PC-9 (cell line): ENCODE measurements around the gene TMEM128. TPM values are rescaled to one million over a fixed set of nuclear protein-coding genes. Genes with fewer than 3 reads are reported as not detected.

Experiments
- Bru-seq: library from RNA; stranded (reverse); fragments of 400-500 nt; gene quantifications from one replicate; lab custom pipeline; 2021; lab: Mats Ljungman, UMichigan
- BruChase-seq, 2 experiments: library from RNA; stranded (reverse); fragments of 400-500 nt; gene quantifications; one replicate each; lab custom pipeline; 2021; lab: Mats Ljungman, UMichigan
- BruUV-seq: library from RNA; stranded (reverse); fragments of 400-500 nt; replicated peaks from 2 replicates; lab custom pipeline; 2021; lab: Mats Ljungman, UMichigan
- CTCF ChIA-PET: fragments of 300-600 bp; sonication (Branson Sonifier 250); formaldehyde crosslinking; loops from one replicate; lab custom pipeline; 2022; ENCODE audit warnings: antibody characterized with exemption; lab: Charles Lee
- POLR2A ChIA-PET: fragments of 300-600 bp; sonication (Branson Sonifier 250); formaldehyde crosslinking; loops from one replicate; lab custom pipeline; 2022; ENCODE audit warnings: antibody characterized with exemption; ENCODE audit not compliant: unreplicated experiment; lab: Charles Lee
- DNase-seq, 2 experiments: peaks; one replicate each; pipeline versions ENCODE4 v3.0.0 to v3.0.0-alpha.2; 2015 to 2022; ENCODE audit warnings: mixed read lengths in 1 of 2
- H2AFZ ChIP-seq: fragments of 200-600 bp; sonication (generic); 2 replicates; pipeline ENCODE4 v1.8.1; 2017; ENCODE audit warnings: antibody characterized with exemption
- H3F3A ChIP-seq: fragments of 200-600 bp; sonication (generic); 2 replicates; pipeline ENCODE4 v1.8.1; 2017; ENCODE audit warnings: antibody characterized with exemption, mild to moderate bottlenecking, low read depth; ENCODE audit not compliant: insufficient read depth
- H3K27ac ChIP-seq: fragments of 200-600 bp; sonication (generic); 2 replicates; pipeline ENCODE4 v1.6.1; 2016; ENCODE audit warnings: mixed run types
- H3K27me3 ChIP-seq: fragments of 200-600 bp; sonication (generic); 2 replicates; pipeline ENCODE4 v1.6.1; 2016; ENCODE audit warnings: low read depth, mixed run types; ENCODE audit not compliant: insufficient read depth
- H3K36me3 ChIP-seq: fragments of 200-600 bp; sonication (generic); 2 replicates; pipeline ENCODE4 v1.6.1; 2016; ENCODE audit warnings: low read depth, mixed run types
- H3K4me1 ChIP-seq: fragments of 200-600 bp; sonication (generic); replicated peaks from 2 replicates; pipeline ENCODE4 v1.6.1; 2016; ENCODE audit warnings: mixed run types; ENCODE audit not compliant: insufficient read depth
- H3K4me2 ChIP-seq: fragments of 200-600 bp; sonication (generic); 2 replicates; pipeline ENCODE4 v1.6.1; 2017; ENCODE audit warnings: mixed run types
- H3K4me3 ChIP-seq: fragments of 200-600 bp; sonication (generic); 2 replicates; pipeline ENCODE4 v1.6.1; 2016; ENCODE audit warnings: mixed run types
- H3K79me2 ChIP-seq: fragments of 200-600 bp; sonication (generic); 2 replicates; pipeline ENCODE4 v1.6.1; 2017; ENCODE audit warnings: low read depth, mixed run types
- H3K9me2 ChIP-seq: fragments of 200-600 bp; sonication (generic); 2 replicates; pipeline ENCODE4 v1.8.1; 2017; ENCODE audit warnings: mild to moderate bottlenecking; ENCODE audit not compliant: insufficient read depth
- H3K9me3 ChIP-seq: fragments of 200-600 bp; sonication (generic); 2 replicates; pipeline ENCODE4 v1.8.1; 2016; ENCODE audit warnings: low read depth; ENCODE audit not compliant: insufficient read depth
- H4K20me1 ChIP-seq: fragments of 200-600 bp; sonication (generic); 2 replicates; pipeline ENCODE4 v1.8.1; 2017; ENCODE audit not compliant: insufficient read depth
- CTCF ChIP-seq: fragments of 200-600 bp; sonication (generic); conservative IDR thresholded peaks from 2 replicates; pipeline ENCODE4 v1.6.1; 2017; ENCODE audit warnings: mixed run types, antibody characterized with exemption, mild to moderate bottlenecking, moderate library complexity
- EZH2 ChIP-seq: fragments of 200-600 bp; sonication (generic); IDR thresholded peaks from 2 replicates; pipeline ENCODE4 v1.8.0; 2017; ENCODE audit warnings: antibody characterized with exemption, low read depth
- intact Hi-C: fragments of 100-400 bp; cut with micrococcal nuclease; formaldehyde crosslinking; loops from one replicate; pipeline ENCODE4 v1.10.0; 2022; ENCODE audit not compliant: unreplicated experiment
- long read RNA-seq: library from polyadenylated mRNA; stranded (forward); transcript quantifications from one replicate; pipeline ENCODE4 v2.0.0, GENCODE V29; 2022
- total RNA-seq: library from RNA; stranded (reverse); gene quantifications from 2 replicates; pipeline ENCODE4 v1.2.3, GENCODE V29; 2021

TMEM128 gene
- total RNA-seq (18.1 and 21.4 TPM in 2 replicates), Bru-seq, nascent RNA (percentile 79 among the genes with signal in this experiment), BruChase-seq, experiment 1, labeled RNA remaining after a 2-hour chase (percentile 80 among the genes with signal in this experiment), BruChase-seq, experiment 2, labeled RNA remaining after a 6-hour chase (percentile 77 among the genes with signal in this experiment)
- long read RNA-seq, transcript TMEM128-202 (5 exons, 1,221 nt): major isoform, 41 of 53 reads
- long read RNA-seq, partial matches to known transcripts: 4 of 53 reads
- long read RNA-seq, other reads (novel, unspliced or antisense): 5 of 53 reads

- no peaks in the 10 kb centered on the region for H3K9me2 ChIP-seq
- CTCF ChIA-PET: no interaction called here
- peak; percentile 82 to 84 for DNase-seq
- peak within 1 kb of the TSS; percentile 93 for H3K4me2 ChIP-seq
- TF ChIP-seq CTCF (no peak), EZH2 (no peak)
- POLR2A ChIA-PET: interaction anchor here (0.5 to 0.8 kb wide), 6 partner anchors 12 to 1511 kb away, joined by 3 to 4 read pairs (median 4); partner anchors contain the start of gene HGFAC
- H2AFZ ChIP-seq: peak within 1 kb of the TSS; percentile 94
- TSS peak; percentile 97 for BruUV-seq
- H3K4me1 ChIP-seq: 0 out of 2 replicates have a peak, but pooled peaks cover 12% of the 10 kb centered on the region
- peak within 1 kb of the TSS; percentile 90 for H3K4me3 ChIP-seq
- intact Hi-C loops: loop anchor here (2.0 kb wide), 1 partner anchor 43 kb away; the partner anchor contains the start of genes LYAR and ZBTB49
- no peaks in the 10 kb centered on the region for H3K36me3 ChIP-seq
- no peaks in the 10 kb centered on the region for H3F3A ChIP-seq
- H3K9me3 ChIP-seq: no peaks in the 10 kb centered on the region
- peaks cover 9% of the 10 kb centered on the region for H3K79me2 ChIP-seq
- H4K20me1 ChIP-seq: no peaks in the 10 kb centered on the region
- H3K27me3 ChIP-seq: no peaks in the 10 kb centered on the region
- H3K27ac ChIP-seq: peak within 1 kb of the TSS; percentile 76
Observed at GRCh38 chr4:4248029-4248884, at the start of gene TMEM128. TMEM128 (minus strand) TSS chr4:4248223; CDS start chr4:4248202, 21 bp downstream.

GRCh38 chr4:4296283-4296846, 48.3 kb upstream of the TMEM128 start:
- no peak overlapping the region for H3K4me3 ChIP-seq
- BruUV-seq: no TSS peak
- ChIA-PET POLR2A (no interaction called here), CTCF (no interaction called here)
- no peak overlapping the region for H3K4me2 ChIP-seq
- intact Hi-C loops: no loop called here
- H3K27me3 ChIP-seq: no peaks in the 10 kb centered on the region
- TF ChIP-seq EZH2 (no peak), CTCF (no peak)
- H3K79me2 ChIP-seq: peaks cover 26% of the 10 kb centered on the region
- no peaks in the 10 kb centered on the region for H3F3A ChIP-seq
- no peak overlapping the region for H3K27ac ChIP-seq
- no peaks in the 10 kb centered on the region for H4K20me1 ChIP-seq
- H2AFZ ChIP-seq: no peak overlapping the region
- no peak for DNase-seq
- H3K4me1 ChIP-seq: 0 out of 2 replicates have a peak, but pooled peaks cover 2% of the 10 kb centered on the region
- no peaks in the 10 kb centered on the region for H3K9me3 ChIP-seq
- H3K36me3 ChIP-seq: no peaks in the 10 kb centered on the region
- H3K9me2 ChIP-seq: no peaks in the 10 kb centered on the region

GRCh38 chr4:4293279-4293678, 45.3 kb upstream of the TMEM128 start:
- DNase-seq: no peak
- Histone ChIP-seq H2AFZ (no peak overlapping the region), H3K27ac (no peak overlapping the region), H3K36me3 (no peaks in the 10 kb centered on the region), H3K27me3 (no peaks in the 10 kb centered on the region), H3F3A (no peaks in the 10 kb centered on the region), H4K20me1 (no peaks in the 10 kb centered on the region), H3K4me1 (peaks cover 12% of the 10 kb centered on the region), H3K4me2 (no peak overlapping the region), H3K79me2 (peaks cover 53% of the 10 kb centered on the region), H3K9me2 (no peaks in the 10 kb centered on the region), H3K9me3 (no peaks in the 10 kb centered on the region), H3K4me3 (no peak overlapping the region)
- no peak for TF ChIP-seq EZH2
- no peak for TF ChIP-seq CTCF
- intact Hi-C loops: no loop called here
- ChIA-PET POLR2A (no interaction called here), CTCF (no interaction called here)
- no TSS peak for BruUV-seq
